ENCODE measurements around the gene HOATZ. TPM values are rescaled to one million over a fixed set of nuclear protein-coding genes. Genes with fewer than 3 reads are reported as not detected.

HOATZ gene
- total RNA-seq, 1 donor from 2014 or later = not detected

DNA sequence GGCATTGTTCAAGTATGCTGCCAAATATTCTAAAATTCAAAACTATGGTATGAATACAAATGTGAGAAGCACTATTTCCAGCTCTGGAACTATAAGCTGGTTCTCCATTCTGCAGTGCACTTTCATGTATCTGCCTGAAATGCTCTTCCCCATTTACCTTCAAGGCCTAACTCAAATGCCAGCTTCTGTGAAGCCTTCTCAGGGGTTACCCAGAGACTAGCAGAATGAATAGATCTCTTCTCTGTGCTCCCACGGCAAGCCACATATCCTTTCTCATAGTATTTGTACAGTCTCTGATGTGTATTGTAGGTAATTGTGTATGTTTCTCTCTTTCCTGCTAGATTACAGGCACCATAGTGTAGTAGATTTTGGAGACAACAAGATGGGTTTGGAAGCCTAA lies 4.1 kb downstream of the HOATZ start:
- intact Hi-C loops (cut with DNase I) = no loop called here

GRCh38 chr11:111520560-111520959 lies 6.0 kb downstream of the HOATZ start:
- intact Hi-C loops (cut with DNase I) = no loop called here
- DNase-seq (ENCODE audit: low spot score) = no peak

More for the DNA sequence above, 4.1 kb downstream of the HOATZ start:
- DNase-seq (ENCODE audit: low spot score) = no peak

GRCh38 chr11:111521135-111521534 lies 6.6 kb downstream of the HOATZ start:
- intact Hi-C loops (cut with DNase I) = no loop called here

DNA sequence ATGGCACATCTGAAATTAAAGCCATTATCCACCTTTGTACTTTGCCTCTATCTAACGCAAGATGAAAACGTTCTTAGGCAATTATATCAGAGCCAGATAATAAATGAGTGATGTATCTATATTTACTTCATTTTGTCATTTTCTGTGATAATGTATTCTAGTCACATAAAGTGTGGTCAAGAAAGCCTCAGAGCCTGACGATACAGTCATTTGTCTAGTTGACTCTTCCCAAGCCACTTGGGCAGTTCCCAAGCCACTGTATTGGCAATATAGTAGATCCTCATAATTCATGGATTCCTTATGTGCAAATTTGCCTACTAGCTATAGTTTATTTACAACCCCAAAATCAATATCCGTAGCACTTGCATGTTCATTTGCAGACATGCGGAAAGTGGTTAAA lies 7.8 kb downstream of the HOATZ start:
- intact Hi-C loops (cut with DNase I) = no loop called here

More at GRCh38 chr11:111521135-111521534, 6.6 kb downstream of the HOATZ start:
- DNase-seq (ENCODE audit: low spot score) = no peak

DNA sequence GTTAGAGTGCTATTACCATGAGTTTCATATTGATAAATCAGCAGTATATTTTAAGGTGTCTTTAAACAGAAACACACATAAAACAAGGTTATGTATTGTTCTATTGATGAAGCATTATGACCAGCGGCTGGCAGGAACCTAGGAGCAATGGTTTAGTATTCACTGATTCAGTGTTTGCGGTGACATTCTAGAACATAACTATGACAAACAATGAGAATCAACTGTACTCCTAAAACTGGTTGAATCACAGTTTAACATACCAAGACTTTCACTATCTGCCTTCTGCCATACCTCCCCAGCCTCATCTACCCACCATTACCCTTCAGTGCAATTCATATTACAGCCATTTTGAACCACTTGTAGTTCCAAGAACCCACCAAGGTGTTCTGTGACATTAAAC lies 8.8 kb downstream of the HOATZ start:
- DNase-seq (ENCODE audit: low spot score) = no peak
- intact Hi-C loops (cut with DNase I) = no loop called here

More for the DNA sequence above, 7.8 kb downstream of the HOATZ start:
- no peak for DNase-seq (ENCODE audit: low spot score)

- intact Hi-C loops (cut with DNase I) = no loop called here
These were observed 9.5 kb downstream of the HOATZ start for GRCh38 chr11:111524056-111524455.

GRCh38 chr11:111525456-111525855 lies 10.9 kb downstream of the HOATZ start:
- no peak for DNase-seq (ENCODE audit: low spot score)
- intact Hi-C loops (cut with DNase I) = no loop called here

More at GRCh38 chr11:111524056-111524455, 9.5 kb downstream of the HOATZ start:
- DNase-seq (ENCODE audit: low spot score) = no peak

DNA sequence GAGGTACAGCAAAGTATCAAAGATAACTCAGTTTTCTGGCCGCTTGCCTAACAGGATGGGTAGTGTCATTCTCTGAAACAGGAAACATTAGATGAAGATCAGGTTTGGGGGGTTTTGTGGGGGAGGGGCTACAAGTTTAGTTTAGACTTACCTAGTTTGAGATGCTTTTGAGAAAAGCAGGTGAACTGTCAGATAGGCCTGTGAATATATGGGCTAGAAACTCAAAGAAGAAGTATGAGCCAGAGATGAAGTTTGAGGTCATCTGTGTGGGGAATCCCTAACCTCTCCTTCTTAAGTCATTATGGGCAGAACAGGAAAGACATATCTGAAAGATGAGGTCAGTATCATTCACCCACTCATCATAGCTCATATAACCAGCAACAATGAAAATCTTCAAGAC lies 11.9 kb downstream of the HOATZ start:
- intact Hi-C loops (cut with DNase I) = no loop called here
- DNase-seq (ENCODE audit: low spot score) = no peak

GRCh38 chr11:111527279-111527678 lies 12.7 kb downstream of the HOATZ start:
- intact Hi-C loops (cut with DNase I) = no loop called here
- no peak for DNase-seq (ENCODE audit: low spot score)

DNA sequence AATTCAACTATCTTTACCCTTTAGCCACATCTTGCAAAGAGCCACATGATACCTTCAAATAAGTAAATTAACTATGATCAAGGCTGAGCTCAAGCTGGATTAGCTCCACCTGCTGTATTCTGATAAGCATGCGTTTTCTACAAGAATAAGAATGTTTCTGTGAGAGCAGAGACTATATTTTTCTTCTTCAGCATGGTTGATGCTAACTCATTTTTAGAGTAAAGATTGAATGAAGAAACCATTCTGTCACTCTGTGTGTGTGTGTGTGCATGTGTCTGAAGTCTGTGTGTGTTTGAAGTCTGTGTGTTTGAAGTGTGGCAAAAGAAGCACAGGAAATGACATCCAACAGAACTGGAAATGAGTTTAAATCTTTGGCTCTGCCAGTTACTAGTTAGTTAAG lies 14.0 kb downstream of the HOATZ start:
- intact Hi-C loops (cut with DNase I) = no loop called here
- no peak for DNase-seq (ENCODE audit: low spot score)

DNA sequence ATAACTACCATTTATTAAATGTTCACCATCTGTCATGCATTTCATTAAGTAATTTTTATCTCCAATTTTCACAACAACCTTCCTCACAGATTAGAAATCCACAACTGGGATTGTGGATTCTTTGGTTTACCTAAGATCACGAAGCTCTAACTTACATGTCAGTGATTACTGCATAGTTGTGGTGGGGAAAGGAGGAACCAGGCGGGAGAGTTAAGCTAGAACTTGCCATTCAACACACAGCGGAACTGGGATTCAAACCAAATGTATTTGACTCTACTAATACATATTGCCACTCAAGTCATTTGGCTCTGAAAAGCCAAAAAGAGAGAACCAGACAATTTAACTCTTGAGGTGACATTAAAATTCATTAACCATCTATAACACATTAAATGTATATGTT lies 15.5 kb downstream of the HOATZ start:
- no peak for DNase-seq (ENCODE audit: low spot score)
- intact Hi-C loops (cut with DNase I) = no loop called here

DNA sequence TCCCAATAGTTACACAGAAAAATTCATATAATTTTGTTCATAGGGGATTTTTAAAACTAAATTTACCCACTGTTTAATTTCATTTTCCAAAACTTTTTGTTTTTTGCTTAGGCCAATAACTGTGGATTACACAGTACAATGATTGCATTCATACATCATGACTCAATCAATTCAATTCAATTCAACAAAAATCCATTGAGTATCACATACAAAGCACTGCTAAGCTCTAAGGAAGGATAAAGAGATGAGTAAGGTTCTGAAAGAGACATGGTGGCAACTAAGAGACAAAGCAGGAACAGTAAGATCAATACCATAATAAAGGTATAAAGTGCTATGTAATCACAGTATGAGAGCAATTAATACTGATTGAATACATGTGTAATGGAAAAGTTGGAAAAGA lies 16.6 kb downstream of the HOATZ start:
- DNase-seq (ENCODE audit: low spot score) = no peak
- intact Hi-C loops (cut with DNase I) = no loop called here

DNA sequence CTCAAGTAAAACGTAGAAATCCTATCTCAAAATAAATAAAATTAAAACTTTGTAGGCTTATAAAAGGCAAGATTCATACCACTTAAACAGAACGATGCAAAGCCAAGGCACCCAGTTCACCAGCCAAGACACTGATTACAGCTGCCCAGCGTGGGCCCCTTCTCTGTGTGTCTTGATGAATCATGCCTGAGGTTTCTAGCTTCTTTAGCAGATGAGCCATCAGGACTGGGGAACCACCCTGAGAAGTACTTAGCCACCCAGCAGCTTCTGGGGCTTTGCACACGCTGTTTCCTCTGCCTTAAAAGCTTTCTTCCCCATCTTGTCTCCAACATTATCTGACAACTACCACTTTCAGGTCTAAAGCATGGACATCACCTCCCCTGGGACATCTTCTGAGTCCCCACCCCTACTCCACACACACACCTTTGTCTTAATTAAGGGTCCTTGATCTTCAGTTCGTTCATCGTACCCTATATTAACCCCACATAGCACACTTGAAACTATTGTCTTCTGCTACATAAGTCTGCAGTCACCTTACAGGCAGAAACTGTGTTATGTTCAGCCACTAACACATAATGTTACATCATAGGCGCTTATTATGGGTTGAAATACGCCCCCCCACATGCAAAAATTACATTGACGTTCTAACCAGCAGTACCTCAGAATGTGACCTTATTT lies 17.2 kb downstream of the HOATZ start:
- DNase-seq (ENCODE audit: low spot score) = no peak
- intact Hi-C loops (cut with DNase I) = no loop called here

GRCh38 chr11:111532365-111532709 lies 17.8 kb downstream of the HOATZ start:
- DNase-seq (ENCODE audit: low spot score) = no peak
- intact Hi-C loops (cut with DNase I) = no loop called here

DNA sequence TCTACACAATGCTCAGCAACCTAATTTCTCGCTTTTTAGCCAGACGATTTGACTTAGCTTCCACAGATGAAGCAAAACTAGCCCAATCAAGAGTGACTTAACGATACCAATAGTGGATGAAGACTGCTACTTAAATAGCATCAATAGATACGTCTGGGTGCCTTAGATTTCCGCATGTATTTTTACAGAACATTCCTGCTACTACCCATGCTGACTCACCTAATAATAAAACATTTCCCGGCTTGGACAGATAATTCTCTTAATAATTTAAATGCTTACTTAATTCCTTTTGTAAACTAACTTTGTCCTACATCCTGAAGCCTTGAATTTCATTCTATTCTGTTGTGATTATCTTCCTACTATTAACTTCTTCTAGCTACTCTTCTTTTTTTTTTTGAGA lies 20.7 kb downstream of the HOATZ start:
- no peak for DNase-seq (ENCODE audit: low spot score)
- intact Hi-C loops (cut with DNase I) = no loop called here

DNA sequence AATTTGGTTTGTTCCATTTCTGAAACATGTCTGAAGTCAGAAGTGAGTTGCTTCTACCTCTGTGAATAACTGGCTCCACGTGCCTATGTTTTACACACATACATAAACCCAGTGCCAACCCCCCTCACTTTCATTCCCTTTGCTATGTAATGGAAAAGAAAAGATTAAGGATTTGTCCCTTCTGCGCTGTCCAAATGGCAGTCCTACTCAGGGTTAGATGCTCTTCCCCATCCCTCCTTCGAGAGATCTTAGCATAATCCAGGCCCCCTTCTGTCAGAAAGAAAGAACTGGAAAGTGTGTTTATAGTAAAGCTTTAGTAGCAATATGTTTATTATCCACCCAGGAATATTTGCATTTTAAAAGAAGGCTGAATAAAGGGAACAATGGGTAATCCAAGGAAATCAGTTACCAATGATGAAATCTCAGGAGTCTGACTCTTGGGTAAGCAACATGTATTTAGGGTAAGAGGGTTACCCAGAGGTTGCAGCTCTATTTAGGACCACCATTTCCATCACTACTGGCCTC lies 22.8 kb downstream of the HOATZ start:
- intact Hi-C loops (cut with DNase I) = no loop called here
- no peak for DNase-seq (ENCODE audit: low spot score)

- no peak for DNase-seq (ENCODE audit: low spot score)
- intact Hi-C loops (cut with DNase I) = no loop called here
These were observed 24.0 kb downstream of the HOATZ start for GRCh38 chr11:111538407-111539114.

DNA sequence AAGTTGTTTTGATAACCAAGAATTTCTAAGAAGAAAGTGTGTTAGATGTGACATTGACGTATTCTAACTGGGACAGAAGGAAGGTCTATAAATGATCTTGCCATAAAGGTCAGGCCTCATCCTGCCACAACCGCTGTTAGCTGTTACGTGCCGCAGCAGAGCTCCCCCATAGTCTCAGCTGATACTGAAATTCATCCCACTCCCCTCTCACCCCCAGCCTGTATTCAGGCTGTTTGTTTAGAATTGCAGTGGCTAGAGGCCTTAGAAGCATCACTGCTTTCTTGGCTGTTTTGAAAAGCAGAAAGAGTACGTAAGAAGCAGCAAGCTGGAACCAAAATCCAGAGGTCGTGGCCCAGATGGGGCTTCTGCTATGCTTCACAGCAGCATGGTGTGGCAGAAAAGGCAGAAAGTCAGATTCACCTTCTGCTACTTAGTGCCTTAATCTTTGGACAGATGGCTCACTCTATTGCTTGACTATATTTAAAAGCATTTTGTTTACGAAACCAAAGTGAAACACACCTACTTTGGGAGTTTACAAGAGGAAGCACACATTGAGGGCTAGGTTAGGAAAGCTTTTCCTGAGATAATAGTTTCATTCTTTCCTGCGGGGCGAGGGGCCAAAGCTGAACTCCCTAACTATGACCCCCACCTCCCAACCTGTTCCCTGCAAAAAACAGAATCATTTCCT lies 25.0 kb downstream of the HOATZ start:
- DNase-seq (ENCODE audit: low spot score) = no peak
- intact Hi-C loops (cut with DNase I) = no loop called here

- DNase-seq (ENCODE audit: low spot score) = no peak
- intact Hi-C loops (cut with DNase I) = no loop called here
These were observed 25.7 kb downstream of the HOATZ start, which contains the start of gene LAYN for GRCh38 chr11:111540114-111540936. Gene LAYN (plus strand): TSS chr11:111540720. CDS start chr11:111540844, 124 bp downstream.

GRCh38 chr11:111540937-111541253 lies 26.3 kb downstream of the HOATZ start:
- intact Hi-C loops (cut with DNase I) = no loop called here
- DNase-seq (ENCODE audit: low spot score) = no peak
